ENCODE data around the gene TEX14.

- TF ChIP-seq, protein P1, sequence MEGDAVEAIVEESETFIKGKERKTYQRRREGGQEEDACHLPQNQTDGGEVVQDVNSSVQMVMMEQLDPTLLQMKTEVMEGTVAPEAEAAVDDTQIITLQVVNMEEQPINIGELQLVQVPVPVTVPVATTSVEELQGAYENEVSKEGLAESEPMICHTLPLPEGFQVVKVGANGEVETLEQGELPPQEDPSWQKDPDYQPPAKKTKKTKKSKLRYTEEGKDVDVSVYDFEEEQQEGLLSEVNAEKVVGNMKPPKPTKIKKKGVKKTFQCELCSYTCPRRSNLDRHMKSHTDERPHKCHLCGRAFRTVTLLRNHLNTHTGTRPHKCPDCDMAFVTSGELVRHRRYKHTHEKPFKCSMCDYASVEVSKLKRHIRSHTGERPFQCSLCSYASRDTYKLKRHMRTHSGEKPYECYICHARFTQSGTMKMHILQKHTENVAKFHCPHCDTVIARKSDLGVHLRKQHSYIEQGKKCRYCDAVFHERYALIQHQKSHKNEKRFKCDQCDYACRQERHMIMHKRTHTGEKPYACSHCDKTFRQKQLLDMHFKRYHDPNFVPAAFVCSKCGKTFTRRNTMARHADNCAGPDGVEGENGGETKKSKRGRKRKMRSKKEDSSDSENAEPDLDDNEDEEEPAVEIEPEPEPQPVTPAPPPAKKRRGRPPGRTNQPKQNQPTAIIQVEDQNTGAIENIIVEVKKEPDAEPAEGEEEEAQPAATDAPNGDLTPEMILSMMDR (IDR thresholded peaks at IDR 0.05; ENCODE audit: borderline replicate concordance, extremely low read depth, low read length, poor library complexity, severe bottlenecking), result no peak
- no peak for TF ChIP-seq EZH2 (IDR thresholded peaks at IDR 0.05; ENCODE audit: borderline replicate concordance, low read depth, low read length, severe bottlenecking)
These were observed 170.2 kb downstream of the TEX14 start for GRCh38 chr17:58521680-58522079.

Measured in DND-41 (cell line).